ENCODE measurements around the gene HYAL2. TPM values are rescaled to one million over a fixed set of nuclear protein-coding genes. Genes with fewer than 3 reads are reported as not detected.

Gene HYAL2
- total and polyA plus RNA-seq, 4 donors, result 19.5 to 57.6 (median 33.2) TPM

GRCh38 chr3:50364573-50365079 lies 42.1 kb upstream of the HYAL2 start:
- no peak overlapping the region for H3K9ac ChIP-seq (ENCODE audit: low read depth in 1 of 2, low read length in 2 of 2)
- no peaks in the 10 kb centered on the region for H3K36me3 ChIP-seq (ENCODE audit: control insufficient read depth in 4 of 4, insufficient read depth in 3 of 4, low read depth in 1 of 4, low read length in 3 of 4)
- TF ChIP-seq RXRA (IDR thresholded peaks at IDR 0.05), result no peak
- TF ChIP-seq MAX (IDR thresholded peaks at IDR 0.05), result no peak
- no peak for TF ChIP-seq SP1 (IDR thresholded peaks at IDR 0.05)
- no peak for TF ChIP-seq NR2F2 (IDR thresholded peaks at IDR 0.05)
- no peak for TF ChIP-seq ATF3 (IDR thresholded peaks at IDR 0.05)
- TF ChIP-seq RAD21 (IDR thresholded peaks at IDR 0.05), result no peak
- no peak for TF ChIP-seq HNF4G (IDR thresholded peaks at IDR 0.05)
- TF ChIP-seq FOXA2 (IDR thresholded peaks at IDR 0.05), result no peak
- TF ChIP-seq TAF1 (conservative IDR thresholded peaks at IDR 0.05), result no peak
- TF ChIP-seq YY1 (IDR thresholded peaks at IDR 0.05), result no peak
- no peak for TF ChIP-seq FOXA1 (IDR thresholded peaks at IDR 0.05)
- no peak for TF ChIP-seq ZBTB33 (IDR thresholded peaks at IDR 0.05)
- no peak for TF ChIP-seq REST (IDR thresholded peaks at IDR 0.05)
- TF ChIP-seq JUND (IDR thresholded peaks at IDR 0.05), result no peak
- no peak for TF ChIP-seq CTCF (IDR thresholded peaks at IDR 0.05; ENCODE audit: low read depth, low read length, missing input control)
- no peak for TF ChIP-seq GABPA (IDR thresholded peaks at IDR 0.05 in 1 of 2, conservative IDR thresholded peaks at IDR 0.05 in 1 of 2)
- no peak for TF ChIP-seq EGR1 (IDR thresholded peaks at IDR 0.05; ENCODE audit: low read depth in 2 of 2)
- no peak for DNase-seq (ENCODE audit: low spot score)
- H3K4me1 ChIP-seq (ENCODE audit: control insufficient read depth in 4 of 4, insufficient read depth in 4 of 4, low read length in 3 of 4), result peaks cover 0 to 14% (median 8%) of the 10 kb centered on the region in 4 donors
- no peaks in the 10 kb centered on the region for H3K9me3 ChIP-seq (ENCODE audit: control insufficient read depth in 4 of 4, low read length in 3 of 4)
- H3K27me3 ChIP-seq (ENCODE audit: control insufficient read depth in 4 of 4, insufficient read depth in 4 of 4, low read length in 3 of 4), result no peaks in the 10 kb centered on the region
- H3K4me3 ChIP-seq (ENCODE audit: low read depth in 1 of 3, low read length in 3 of 3), result peak overlapping the region in 2 of 3 donors; percentile 41 to 47
- H3K27ac ChIP-seq (ENCODE audit: low read depth in 1 of 2, low read length in 2 of 2), result no peak overlapping the region
- 28% methylated on average over 48 of the region's 48 CpGs for WGBS

All from liver (tissue), 9 donors.